CD4-positive, alpha-beta T cell treated with Interferon gamma for 1 hour (primary cell): ENCODE measurements around the gene SELENOT.
"Not testable (repeated sequence)": the region's sequence is repeated elsewhere in the genome, so short reads cannot be mapped to it uniquely, and the experiment has no call there.

Experiments
- DNase-seq: peaks from one replicate; pipeline ENCODE4 v3.0.0-alpha.2; 2020

Gene SELENOT, protein sequence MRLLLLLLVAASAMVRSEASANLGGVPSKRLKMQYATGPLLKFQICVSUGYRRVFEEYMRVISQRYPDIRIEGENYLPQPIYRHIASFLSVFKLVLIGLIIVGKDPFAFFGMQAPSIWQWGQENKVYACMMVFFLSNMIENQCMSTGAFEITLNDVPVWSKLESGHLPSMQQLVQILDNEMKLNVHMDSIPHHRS

GRCh38 chr3:150603153-150603979 lies at the start of gene SELENOT:
TSS of gene SELENOT (plus strand) at chr3:150603321. CDS start at chr3:150603363, 42 bp downstream.
- peak; percentile 96 for DNase-seq

- DNase-seq: no peak
Measured at GRCh38 chr3:150555859-150556436, 47.2 kb upstream of the SELENOT start.

GRCh38 chr3:150556792-150557191 lies 46.3 kb upstream of the SELENOT start:
- DNase-seq: no peak

- DNase-seq: no peak
Measured at GRCh38 chr3:150557725-150558124, 45.4 kb upstream of the SELENOT start.

- no peak for DNase-seq
Measured at GRCh38 chr3:150564243-150564642, 38.9 kb upstream of the SELENOT start.

- no peak for DNase-seq
Measured at GRCh38 chr3:150567328-150567727, 35.8 kb upstream of the SELENOT start.

- DNase-seq: no peak
Measured at GRCh38 chr3:150577855-150578254, 25.3 kb upstream of the SELENOT start.

- DNase-seq: no peak
Measured at GRCh38 chr3:150581174-150581573, 21.9 kb upstream of the SELENOT start.

GRCh38 chr3:150582620-150583019 lies 20.5 kb upstream of the SELENOT start:
- no peak for DNase-seq

DNA sequence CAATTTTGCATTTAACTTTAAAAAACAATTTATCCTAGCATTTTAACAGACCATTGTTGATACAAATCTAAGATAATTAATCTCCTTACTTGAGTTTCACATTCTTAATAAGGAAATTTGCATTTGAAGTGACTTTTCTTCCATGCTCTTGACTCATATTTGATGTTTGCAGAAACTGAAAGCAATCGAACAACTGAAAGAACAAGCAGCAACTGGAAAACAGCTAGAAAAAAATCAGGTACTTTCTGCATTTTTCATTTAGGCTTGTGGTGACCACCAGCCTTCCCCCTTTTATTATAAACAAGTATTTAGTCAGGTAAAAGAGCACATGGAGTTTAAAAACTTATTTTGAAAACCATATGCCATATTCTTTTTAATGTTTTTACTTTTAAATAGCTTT lies 20.1 kb upstream of the SELENOT start:
- DNase-seq: no peak

DNA sequence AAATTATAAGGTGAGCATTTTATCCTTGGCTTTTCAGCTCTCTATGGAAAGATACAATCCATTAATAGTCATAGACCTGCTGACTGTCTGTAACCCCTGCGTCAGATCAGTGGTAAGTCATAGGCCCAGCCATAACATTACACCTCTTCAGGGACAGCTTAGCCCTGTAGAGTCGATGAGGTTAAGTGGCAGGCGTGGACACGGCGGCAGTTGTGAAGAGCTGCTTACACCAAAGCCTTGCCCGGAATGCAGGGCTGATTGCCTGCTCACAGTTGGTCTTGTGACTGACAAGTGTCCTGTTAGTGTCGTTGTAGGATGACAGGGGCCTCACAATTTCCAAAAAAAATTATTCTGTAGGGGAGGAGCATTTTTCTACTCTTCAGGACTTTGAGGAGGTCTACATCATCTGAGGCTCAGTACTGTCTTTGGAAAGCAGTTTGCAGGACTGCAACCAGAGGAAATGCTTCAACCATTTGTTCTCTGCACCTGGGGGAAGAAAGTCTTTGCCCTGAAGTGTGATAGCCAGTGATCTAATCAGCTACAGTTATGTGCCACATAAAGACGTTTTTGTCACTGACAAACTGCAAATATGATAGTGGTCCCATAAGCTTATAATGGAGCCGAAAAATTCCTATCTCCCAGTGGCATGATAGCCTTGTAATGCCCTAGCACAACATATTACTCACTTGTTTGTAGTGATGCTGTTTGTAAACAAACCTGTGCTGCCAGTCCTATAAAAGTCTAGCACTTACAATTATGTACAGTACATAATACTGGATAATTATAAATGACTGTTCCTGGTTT lies 14.9 kb upstream of the SELENOT start:
- no peak for DNase-seq

DNA sequence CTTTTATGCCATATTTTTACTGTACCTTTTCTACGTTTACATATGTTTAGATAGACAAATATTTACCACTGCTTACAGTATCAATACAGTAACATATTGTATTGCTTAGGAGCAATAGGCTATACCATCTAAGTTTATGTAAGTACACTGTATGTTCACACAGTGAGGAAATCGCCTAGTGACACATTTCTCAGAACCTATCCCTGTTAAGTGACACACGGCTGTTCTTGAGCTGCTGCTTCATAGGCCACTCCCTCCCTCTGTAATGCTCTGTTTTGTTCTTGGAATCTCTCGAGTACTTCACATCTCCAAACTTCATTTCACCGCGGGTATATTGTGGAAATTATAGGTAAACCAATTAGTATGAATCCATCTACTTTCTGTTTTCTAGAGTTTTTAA lies 13.4 kb upstream of the SELENOT start:
- DNase-seq: no peak

- no peak for DNase-seq
Measured at GRCh38 chr3:150594150-150594549, 9.0 kb upstream of the SELENOT start.

DNA sequence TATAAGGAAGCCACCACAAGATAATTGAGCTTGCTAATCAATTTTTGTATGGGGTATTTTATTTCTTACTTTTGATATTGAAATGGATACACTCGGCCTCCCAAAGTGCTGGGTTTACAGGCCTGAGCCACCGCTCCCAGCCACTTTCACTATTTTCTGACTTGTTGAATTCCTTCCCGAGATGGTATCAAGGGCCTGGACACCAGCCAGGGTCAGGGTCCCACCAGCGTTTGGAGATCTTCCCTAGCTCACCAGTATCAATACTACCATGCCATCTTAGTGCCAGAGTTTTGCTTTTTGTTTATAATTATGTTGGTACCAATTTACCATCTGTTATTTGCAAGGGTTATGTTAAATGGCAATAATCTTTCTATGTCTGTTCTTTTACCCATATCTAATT lies 5.5 kb upstream of the SELENOT start:
- DNase-seq: no peak

DNA sequence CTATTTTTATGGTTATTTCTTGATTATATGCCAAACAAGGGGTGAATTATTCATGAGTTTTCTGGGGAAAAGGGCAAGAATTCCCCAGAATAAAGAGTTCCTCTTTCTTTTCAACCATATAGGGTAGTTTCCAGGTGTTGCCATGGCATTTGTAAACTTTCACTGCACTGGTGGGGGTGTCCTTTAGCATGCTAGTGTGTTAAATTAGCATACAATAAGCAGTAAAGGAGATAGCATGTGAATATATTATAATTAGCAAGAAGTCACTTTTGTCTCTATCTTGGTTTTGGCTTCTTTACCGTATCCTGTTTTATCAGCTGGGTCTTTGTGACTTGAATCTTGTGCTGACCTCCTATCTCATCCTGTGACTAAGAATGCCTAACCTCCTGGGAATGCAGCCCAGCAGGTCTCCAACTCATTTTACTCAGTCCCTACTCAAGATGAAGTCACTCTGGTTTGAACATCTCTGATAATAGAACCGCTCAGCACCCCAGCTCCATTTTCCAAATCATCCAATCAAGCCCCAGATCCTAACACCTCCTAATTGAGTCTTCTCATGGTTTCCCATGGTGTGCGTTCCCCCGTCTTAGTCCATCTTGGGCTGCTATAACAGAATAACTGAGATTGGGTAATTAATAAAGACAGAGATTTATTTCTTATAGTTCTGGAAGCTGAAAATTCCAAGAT lies 3.4 kb upstream of the SELENOT start:
- DNase-seq: peak; percentile 19

GRCh38 chr3:150600647-150601530 lies 2.2 kb upstream of the SELENOT start:
- DNase-seq: not testable (repeated sequence)

DNA sequence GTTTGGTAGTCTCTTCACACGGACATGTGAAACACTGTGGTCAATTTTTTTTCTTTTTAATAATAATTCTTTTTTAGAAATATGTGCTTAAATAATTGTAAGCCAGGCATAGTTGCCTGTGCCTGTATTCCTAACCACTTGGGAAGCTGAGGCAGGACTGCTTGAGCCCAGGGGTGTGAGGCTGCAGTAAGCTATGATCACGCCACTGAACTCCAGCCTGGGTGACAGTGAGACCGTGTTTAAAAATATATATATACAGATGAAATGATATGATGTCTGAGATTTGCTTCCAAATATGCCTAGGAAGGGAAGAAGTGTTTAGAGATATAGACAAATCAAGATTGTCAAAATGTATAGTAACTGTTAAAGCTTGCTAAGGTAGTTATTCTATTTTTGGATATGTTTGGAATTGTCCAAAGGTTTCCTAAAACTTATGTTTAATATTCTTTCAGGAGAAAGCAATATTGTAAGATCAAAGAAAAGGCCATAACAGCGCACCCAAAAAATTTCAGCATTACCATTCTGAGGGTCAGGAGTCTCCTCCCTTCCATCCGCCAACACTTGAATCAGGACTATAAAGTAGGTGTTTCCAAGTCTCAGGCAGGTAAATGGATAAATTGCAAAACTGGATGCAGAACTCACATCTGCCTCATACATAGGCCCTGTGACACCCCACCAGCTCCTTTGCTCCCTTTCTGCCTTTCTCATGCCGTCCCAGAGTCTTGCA lies 532 bp upstream of the SELENOT start:
- DNase-seq: no peak

DNA sequence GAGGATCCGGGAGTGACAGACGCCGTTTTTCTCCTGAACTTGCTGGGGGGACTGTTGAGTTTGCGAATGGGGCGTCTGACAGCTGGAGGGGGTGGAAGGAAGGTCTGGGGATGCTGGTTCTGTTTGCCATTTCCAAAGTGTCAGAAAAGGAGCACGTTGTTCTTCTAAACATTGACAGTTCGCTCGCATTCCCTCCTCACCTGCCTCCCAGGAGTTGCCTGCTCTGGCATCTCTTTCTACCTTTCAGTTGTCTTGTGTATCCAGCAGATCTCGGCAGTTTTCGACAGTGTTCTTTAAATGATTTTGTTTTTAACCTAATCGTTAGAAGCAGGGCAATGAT lies 829 bp downstream of the SELENOT start:
- DNase-seq: no peak

DNA sequence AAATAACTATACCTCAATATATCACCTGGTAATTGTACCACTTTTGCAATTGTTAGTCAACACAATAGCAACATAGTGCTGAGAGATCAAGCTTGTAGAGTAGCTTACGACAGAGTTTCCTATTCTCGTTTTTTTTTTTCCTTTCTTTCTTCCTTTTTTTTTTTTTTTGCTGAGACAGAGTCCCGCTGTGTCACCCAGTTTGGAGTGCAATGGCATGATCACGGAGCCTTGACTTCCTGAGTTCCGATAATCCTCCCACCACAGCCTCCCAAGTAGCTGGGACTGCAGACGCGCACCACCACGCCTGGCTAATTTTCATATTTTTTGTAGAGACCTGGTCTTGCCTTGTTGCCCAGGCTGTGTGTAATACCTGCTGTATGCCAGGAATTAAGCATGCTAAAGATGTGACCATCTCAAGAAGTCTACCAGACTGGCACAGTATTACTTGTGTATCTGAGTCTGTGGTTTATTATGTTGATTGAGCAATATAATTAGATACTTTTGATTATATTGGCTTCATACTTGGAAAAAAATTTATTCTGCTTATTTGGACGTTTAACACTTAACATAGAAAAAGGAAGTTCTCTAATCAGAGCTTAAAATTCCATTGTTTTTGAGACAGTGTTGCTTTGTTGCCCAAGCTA lies 3.0 kb downstream of the SELENOT start:
- peak; percentile 15 for DNase-seq

GRCh38 chr3:150607267-150608065 lies 4.3 kb downstream of the SELENOT start:
- DNase-seq: no peak
